HUES64 (cell line): ENCODE results near the gene CAPS2.

Experiments
- H3K27ac ChIP-seq: 2 replicates; pipeline ENCODE4 v1.7.0; 2013; ENCODE audit warnings: low read depth, low read length, inconsistent platforms
- H3K27me3 ChIP-seq: 2 replicates; pipeline ENCODE4 v1.6.1; 2013; ENCODE audit warnings: mild to moderate bottlenecking, low read length; ENCODE audit not compliant: insufficient read depth
- H3K36me3 ChIP-seq: 2 replicates; pipeline ENCODE4 v1.6.1; 2013; ENCODE audit warnings: mild to moderate bottlenecking, low read length; ENCODE audit not compliant: insufficient read depth
- H3K4me1 ChIP-seq: 2 replicates; pipeline ENCODE4 v1.6.1; 2013; ENCODE audit warnings: mild to moderate bottlenecking, low read length, moderate library complexity; ENCODE audit not compliant: insufficient read depth
- H3K4me3 ChIP-seq: 2 replicates; pipeline ENCODE4 v1.5.1; 2013; ENCODE audit warnings: mild to moderate bottlenecking, low read length, moderate library complexity
- H3K9ac ChIP-seq: 2 replicates; pipeline ENCODE4 v1.6.1; 2013; ENCODE audit warnings: mild to moderate bottlenecking, low read depth, low read length
- H3K9me3 ChIP-seq: 2 replicates; pipeline ENCODE4 v1.6.1; 2013; ENCODE audit warnings: low read depth, low read length; ENCODE audit not compliant: insufficient read depth
- WGBS: fragments of 150-250, 120-280 bp; methylation state at CpG from one replicate; pipeline ENCODE4 v1.1.7; 2013; ENCODE audit warnings: missing lambda C conversion rate; 5-methylcytosine and 5-hydroxymethylcytosine counted together

CAPS2 gene

GRCh38 chr12:75260316-75260715 is 69.8 kb downstream of the CAPS2 start:
- Histone ChIP-seq H3K27ac (no peak overlapping the region), H3K36me3 (no peaks in the 10 kb centered on the region), H3K4me3 (no peak overlapping the region), H3K9ac (no peak overlapping the region), H3K27me3 (no peaks in the 10 kb centered on the region), H3K9me3 (no peaks in the 10 kb centered on the region), H3K4me1 (peaks cover 15% of the 10 kb centered on the region)
- 97% methylated on average over 2 of the region's 2 CpGs for WGBS

- Histone ChIP-seq H3K27ac (no peak overlapping the region), H3K4me1 (peaks cover 15% of the 10 kb centered on the region), H3K9ac (no peak overlapping the region), H3K27me3 (no peaks in the 10 kb centered on the region), H3K36me3 (no peaks in the 10 kb centered on the region), H3K4me3 (no peak overlapping the region), H3K9me3 (no peaks in the 10 kb centered on the region)
- no CpG with 5 or more reads among the region's 1 CpG for WGBS
Observed at GRCh38 chr12:75259143-75259542, 71.0 kb downstream of the CAPS2 start.

DNA sequence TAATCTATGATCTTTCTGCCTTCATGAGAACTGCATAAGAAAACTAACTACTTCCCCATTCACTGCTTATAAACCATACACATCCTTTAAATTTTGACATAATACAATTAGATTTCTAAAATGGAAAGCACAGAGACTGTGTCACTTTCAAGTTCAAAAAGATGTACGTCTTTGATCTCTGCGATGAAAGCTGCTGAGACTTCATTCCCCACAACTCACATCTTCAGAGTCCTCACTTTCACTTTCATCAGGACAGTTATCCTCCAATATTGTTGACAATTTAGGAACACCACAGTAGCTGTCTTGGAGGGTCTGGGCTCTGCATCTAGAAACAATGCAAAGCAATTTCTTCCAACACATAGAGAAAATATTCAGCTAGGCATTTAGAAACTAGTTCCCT is 72.6 kb downstream of the CAPS2 start:
- H3K4me1 ChIP-seq = peaks cover 15% of the 10 kb centered on the region
- no peaks in the 10 kb centered on the region for H3K36me3 ChIP-seq
- H3K27me3 ChIP-seq = no peaks in the 10 kb centered on the region
- H3K27ac ChIP-seq = no peak overlapping the region
- H3K4me3 ChIP-seq = no peak overlapping the region
- H3K9ac ChIP-seq = no peak overlapping the region
- WGBS = 96% methylated on average over 2 of the region's 2 CpGs
- no peaks in the 10 kb centered on the region for H3K9me3 ChIP-seq

- Histone ChIP-seq H3K27ac (no peak overlapping the region), H3K27me3 (no peaks in the 10 kb centered on the region), H3K9me3 (0 out of 2 replicates have a peak, but pooled peaks cover 6% of the 10 kb centered on the region), H3K36me3 (no peaks in the 10 kb centered on the region), H3K4me1 (no peaks in the 10 kb centered on the region), H3K4me3 (no peak overlapping the region), H3K9ac (no peak overlapping the region)
Observed at GRCh38 chr12:75245108-75245507, 85.0 kb downstream of the CAPS2 start.

GRCh38 chr12:75239987-75240386 is 90.1 kb downstream of the CAPS2 start:
- no peaks in the 10 kb centered on the region for H3K4me1 ChIP-seq
- H3K4me3 ChIP-seq = no peak overlapping the region
- no peak overlapping the region for H3K9ac ChIP-seq
- H3K27me3 ChIP-seq = no peaks in the 10 kb centered on the region
- no peaks in the 10 kb centered on the region for H3K36me3 ChIP-seq
- 0 out of 2 replicates have a peak, but pooled peaks cover 6% of the 10 kb centered on the region for H3K9me3 ChIP-seq
- no peak overlapping the region for H3K27ac ChIP-seq

- H3K9ac ChIP-seq = no peak overlapping the region
- WGBS = 89% methylated on average over 1 of the region's 1 CpG
Observed at GRCh38 chr12:75236206-75236605, 93.9 kb downstream of the CAPS2 start.

GRCh38 chr12:75227132-75227531 is 103.0 kb downstream of the CAPS2 start:
- Histone ChIP-seq H3K27me3 (no peaks in the 10 kb centered on the region), H3K4me3 (no peak overlapping the region), H3K9me3 (no peaks in the 10 kb centered on the region), H3K36me3 (no peaks in the 10 kb centered on the region), H3K27ac (no peak overlapping the region), H3K9ac (no peak overlapping the region), H3K4me1 (no peaks in the 10 kb centered on the region)
- WGBS = no CpG with 5 or more reads among the region's 1 CpG

More at GRCh38 chr12:75236206-75236605, 93.9 kb downstream of the CAPS2 start:
- no peaks in the 10 kb centered on the region for H3K4me1 ChIP-seq
- H3K27ac ChIP-seq = no peak overlapping the region
- H3K9me3 ChIP-seq = 0 out of 2 replicates have a peak, but pooled peaks cover 6% of the 10 kb centered on the region
- no peaks in the 10 kb centered on the region for H3K27me3 ChIP-seq
- no peak overlapping the region for H3K4me3 ChIP-seq
- no peaks in the 10 kb centered on the region for H3K36me3 ChIP-seq
